GM19240 (cell line): ENCODE data around the gene B3GALNT2.
"Not testable (repeated sequence)": the region's sequence is repeated elsewhere in the genome, so short reads cannot be mapped to it uniquely, and the experiment has no call there.

Experiments
- DNase-seq: peaks from one replicate; pipeline ENCODE4 v3.0.0; 2011; ENCODE audit warnings: low spot score; ENCODE audit not compliant: insufficient read length

B3GALNT2 gene

DNA sequence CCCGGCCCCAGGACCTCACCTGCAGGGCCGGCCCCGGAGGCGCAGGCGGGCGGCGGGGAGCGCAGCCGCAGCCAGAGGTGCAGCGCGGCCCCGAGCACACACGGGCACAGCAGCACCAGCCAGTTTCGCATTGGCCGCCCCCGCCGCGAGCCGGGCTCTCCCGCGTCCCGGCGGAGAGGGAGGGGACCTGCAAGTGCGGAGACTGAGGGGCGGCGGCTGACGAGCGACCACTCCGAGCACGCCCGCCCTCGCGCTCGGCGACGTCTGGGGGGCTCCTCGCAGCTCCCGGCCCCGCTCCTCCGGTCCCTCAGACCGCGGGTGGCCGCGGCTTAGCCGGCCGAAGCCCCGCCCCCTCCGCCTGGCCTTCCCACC lies at the start of gene B3GALNT2:
TSS of gene B3GALNT2 (minus strand) at position 331 of the 372 bp plus-strand sequence. CDS start at position 131, 200 bp downstream.
- DNase-seq, result no peak

DNA sequence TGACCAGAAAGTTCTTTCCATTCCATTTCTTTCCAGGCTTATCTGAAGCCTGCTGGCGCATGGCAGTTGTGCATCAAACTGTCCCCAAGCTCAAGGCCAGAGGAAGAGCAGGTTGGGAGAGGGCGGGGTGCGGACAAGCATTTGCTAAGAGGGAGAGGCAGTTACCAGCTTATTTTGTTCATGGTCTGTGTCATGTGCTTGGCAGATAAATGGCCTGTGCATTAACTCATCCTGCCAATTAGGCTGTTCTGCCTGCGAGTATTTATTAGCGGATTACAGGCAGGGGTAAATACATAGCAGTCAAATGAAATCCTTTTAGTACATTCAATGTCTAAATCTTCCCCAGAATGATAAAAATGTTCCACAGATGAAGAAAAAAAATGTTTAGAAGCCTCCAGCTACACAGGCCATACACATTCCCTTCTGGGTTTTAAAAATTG lies 48.9 kb upstream of the B3GALNT2 start:
- no peak for DNase-seq

DNA sequence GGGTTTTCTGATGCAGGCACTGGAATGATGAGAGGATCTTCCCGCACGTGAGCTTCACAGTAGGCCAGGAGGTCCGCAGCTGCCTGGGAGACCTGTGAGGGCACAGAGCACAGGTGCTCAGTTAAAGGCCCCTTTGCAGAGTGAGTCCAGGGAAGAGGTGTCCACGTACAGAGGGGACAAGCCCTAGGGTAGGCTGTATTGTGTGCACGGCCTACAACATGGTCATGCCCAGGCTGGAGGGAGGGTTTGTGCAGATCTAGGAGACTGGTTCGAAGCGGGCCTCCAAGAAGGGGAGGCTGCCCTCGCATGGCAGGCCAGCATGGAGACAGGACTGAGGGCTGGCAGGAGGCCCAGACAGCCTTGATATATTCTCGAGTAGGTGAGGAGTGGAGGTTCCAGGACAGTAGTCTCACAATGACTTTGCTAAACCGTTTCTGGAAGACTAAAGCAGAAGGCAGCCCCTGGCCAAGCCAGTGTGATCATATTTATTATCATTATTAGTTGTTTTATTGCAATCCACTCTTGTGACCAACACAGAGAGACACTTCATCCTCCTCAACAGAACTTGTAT lies 48.0 kb upstream of the B3GALNT2 start:
- DNase-seq, result no peak

DNA sequence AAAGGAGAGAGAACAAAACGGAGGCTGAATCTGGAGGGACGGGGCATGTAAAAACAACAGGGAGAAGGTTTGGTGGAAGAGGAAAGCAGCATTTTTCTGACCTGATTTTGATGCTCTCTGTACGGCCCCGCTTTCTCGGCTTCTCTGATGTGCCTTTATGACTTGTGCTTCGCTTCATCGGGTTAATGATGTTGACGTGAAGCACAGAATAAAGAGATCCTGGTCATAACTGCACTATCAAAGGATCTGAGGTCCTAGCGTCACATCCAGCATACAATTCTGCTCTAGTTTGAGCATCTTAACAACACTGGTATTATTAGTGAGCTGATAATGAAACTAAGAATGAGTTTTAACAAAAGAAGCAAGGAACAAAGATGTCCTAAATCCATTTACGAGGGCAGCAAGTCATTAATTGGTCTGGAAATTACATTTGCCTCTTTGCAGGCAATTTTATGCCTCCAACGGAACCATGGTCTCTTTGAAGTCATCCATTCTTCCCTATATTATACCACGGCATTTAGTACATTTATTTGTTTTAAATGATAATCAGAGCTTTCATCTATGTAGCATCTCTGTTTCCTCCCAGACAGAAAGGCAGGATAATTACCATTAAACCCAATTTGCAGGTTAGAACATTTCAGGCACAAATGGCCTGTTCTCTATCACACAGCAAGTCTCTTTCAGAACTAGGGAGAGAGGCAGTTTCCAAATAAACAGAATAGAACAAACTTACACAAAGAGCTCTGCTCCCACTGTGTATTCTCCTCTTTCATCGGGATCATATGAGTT lies 45.3 kb upstream of the B3GALNT2 start:
- DNase-seq, result no peak

DNA sequence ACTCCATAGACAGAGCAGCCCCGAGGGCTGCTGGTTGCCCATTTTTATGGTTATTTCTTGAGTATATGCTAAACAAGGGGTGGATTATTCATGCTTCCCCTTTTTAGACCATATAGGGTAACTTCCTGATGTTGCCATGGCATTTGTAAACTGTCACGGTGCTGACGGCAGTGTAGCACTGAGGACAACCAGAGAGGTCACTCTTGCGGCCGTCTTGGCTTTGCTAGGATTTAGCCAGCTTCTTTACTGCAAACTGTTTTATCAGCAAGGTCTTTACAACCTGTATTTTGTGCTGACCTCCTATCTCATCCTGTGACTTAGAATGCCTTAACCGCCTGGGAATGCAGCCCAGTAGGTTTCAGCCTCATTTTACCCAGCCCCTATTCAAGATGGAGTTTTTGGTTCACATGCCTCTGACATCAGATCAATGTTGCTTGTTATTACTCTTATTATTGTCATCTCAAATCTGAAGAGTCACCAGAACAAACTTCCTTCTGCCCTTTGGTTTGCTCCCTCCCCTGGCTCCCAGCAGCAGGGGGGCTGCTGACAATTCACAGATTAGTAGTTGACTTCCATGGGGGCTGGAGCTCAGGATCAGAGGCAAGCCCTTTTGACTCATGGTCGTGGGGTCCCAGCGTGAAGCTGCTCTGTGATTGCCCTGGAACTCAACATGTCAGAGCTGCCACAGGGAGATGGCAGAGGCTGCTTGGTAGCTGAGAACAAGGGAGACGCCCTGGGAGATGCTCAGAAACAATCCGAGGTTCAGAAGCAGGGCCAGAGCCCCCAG lies 42.3 kb upstream of the B3GALNT2 start:
- DNase-seq, result not testable (repeated sequence)

DNA sequence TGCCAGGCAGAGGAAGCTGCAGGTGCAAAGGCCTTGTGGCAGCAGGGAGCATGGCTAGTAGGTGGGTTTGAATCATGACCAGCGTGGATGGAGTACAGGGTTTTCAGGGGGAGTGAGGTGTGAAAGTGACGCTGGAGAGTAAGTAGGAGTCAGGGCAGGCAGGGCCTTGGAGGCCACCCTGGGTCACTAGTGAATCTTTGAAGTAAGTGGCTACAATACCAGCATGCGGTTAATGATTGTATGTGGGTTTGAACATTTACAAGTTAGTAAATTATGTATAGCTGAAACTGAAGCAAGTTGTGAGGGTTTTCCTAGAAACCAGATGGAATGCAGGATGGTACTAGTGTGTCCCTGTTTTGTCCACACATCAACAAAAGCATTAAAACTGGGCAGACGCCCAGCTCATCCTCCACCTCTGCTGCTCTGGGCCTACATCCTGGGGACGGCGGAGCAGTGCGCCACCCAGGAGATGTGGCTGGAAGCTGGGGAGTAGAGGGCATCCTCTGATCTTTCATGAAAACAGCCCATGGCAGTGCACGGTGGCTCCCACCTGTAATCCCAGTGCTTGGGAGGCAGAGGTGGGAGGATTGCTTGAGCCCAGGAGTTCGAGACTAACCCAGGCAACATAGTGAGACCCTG lies 41.2 kb upstream of the B3GALNT2 start:
- DNase-seq, result no peak

DNA sequence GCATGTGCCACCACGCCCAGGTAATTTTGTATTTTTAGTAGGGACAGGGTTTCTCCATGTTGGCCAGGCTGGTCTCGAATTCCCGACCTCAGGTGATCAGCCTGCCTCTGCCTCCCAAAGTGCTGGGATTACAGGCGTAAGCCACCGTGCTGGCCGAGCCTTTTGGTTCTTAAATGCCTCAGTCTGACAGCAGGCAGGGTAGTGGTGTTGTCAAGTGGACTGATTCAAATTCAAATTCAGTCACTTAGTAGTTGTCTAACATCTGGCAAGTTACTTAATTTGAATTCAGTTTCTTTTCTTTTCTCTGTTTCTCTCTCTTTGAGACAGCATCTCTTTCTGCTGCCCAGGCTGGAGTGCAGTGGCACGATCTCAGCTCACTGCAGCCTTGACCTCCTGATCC lies 38.6 kb upstream of the B3GALNT2 start:
- not testable (repeated sequence) for DNase-seq

DNA sequence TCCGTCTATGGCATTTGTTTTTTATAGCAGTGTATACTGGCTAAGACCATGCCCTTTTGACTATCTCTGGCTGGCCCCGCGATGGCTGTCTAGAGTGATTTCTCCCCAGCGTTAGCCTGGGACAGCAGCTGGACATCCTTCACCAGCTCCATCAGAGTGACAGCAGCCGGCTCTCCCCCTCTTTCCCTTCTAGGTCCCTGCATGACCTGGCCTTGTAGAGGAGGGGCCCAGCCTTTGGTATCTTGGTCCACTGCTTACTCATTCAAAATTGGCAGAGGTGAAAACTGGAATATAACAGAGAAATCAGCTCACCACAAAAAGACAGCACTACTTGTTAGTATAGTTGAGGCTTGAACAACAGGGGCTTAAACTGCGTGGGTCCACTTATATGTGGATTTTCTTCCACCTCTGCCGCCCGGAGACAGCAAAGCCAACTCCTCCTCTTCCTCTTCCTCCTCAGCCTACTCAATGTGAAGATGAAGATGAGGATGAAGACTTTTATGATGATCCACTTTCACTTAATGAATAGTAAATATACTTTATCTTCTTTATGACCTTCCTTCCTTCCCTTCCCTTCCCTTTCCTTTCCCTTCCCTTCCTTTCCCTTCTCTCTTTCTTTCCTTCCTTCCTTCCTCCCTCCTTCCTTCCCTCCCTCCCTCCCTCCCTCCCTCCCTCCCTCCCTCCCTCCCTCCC lies 29.4 kb upstream of the B3GALNT2 start:
- no peak for DNase-seq

DNA sequence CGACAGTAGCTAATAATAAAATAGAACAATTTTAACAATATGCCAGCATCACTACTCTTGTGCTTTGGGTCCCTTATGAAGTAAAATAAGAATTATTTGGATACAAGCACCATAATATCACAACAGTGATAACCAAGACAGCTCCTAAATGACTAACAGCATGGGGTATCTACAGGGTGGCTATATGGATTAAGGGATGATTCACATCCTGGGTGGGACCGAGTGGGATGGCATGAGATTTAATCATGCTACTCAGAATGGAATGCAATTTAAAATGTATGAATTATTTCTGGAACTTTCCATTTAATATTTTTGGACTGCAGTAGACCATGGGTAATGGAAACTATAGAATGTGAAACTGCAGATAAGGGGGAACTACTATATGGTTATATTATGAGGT lies 28.1 kb upstream of the B3GALNT2 start:
- no peak for DNase-seq

DNA sequence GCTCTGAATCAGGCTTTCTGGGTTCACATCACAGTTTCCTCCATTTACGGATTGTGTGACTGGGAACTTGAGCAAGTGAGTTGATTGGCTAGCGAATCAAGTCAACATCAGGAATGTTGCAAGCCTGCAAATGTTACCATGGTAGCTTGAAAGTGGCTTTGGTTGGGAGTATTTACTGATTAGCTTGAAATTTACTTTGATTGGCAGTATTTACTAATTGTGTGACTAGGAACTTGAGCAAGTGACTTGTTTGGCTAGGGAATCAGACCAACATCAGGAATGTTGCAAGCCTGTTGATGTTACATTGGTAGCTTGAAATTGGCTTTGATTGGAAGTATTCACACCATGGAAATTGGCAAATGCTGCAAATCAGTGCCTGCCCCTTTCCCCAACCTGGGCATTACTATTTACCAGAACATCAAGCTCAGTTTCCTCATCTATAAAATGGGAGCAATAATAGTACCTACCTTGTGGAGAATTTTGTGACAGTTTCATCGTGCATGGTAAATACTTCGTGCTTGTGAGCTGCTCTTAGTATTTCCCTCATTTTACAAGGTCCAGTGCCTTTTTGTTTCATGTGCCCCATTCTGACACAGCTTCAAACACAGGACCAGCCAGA lies 23.1 kb upstream of the B3GALNT2 start:
- DNase-seq, result no peak

DNA sequence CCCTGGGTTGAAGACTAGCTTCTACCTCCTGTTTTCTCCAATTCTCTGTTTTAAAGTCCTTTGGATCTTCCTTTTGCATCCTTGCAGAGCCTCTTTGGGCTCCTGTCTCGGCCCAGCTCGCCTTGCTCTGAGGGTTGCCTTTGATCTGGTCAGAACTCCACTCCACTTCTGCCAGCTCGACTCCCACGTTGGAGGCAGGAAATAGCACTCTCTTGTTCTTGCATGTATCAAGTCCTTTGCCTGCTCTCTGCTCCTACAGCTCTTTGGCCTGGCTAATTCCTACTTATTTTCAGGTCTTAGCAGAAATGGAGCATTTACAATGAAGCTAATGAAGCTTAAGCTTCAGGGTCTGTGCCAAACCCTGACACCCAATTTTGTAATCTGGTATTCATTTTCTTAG lies 21.1 kb upstream of the B3GALNT2 start:
- DNase-seq, result no peak

DNA sequence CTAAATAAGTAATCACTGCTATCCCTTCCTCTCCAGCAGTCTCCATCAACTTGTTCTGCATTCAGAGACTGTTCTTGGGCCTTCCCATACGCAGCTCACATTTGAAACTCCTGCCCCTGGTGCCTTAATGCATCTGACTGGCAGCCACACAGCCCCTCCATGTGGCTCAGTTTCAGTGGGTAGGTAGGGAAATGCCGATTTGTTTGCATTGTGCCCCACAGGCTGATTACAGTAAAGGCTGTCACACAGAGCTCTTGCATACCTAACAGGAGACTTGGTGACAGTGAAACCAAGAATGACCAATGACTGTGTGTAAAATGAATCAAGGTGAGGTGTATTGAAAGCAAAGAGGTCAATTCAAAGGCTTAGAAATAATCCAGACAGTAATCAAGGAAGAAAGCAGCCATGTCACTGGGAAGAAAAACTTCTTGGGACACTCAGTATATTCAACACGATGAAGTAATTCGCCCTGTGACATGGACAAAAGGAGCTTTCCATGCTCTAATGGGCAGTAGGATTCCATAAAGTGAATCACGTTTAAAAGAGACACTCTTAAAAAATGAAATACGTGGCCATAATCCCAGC lies 12.7 kb upstream of the B3GALNT2 start:
- DNase-seq, result no peak

DNA sequence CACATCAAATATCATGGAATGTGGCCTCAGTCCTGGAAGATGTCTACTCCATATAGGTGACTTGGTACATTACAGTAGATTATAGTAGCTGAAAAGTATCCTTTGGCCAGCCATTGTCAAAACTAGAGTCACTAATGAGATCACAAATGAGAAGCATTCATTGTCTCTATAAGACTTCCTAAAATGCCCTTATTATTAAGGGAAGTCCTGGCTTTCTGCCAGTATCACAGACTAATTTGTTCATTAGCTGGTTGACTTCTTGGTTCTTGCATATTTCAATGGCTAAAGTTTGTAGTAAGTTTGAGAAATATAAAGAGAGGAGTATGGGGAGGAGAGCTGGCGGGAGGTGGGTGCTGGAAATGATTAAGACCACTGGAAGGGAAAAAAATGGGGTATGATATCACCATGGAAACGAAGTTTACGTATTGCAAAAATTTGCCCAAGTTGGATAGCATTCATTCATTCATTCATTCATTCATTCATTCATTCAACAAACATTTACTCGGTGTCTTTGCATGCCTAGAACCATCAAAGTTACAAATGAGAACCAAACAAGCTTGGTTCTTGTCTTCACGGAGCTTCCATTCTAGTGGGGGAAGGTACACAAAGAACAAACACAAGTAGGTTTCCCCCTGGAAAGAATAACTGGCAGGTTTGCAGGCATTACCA lies 11.7 kb upstream of the B3GALNT2 start:
- DNase-seq, result no peak

DNA sequence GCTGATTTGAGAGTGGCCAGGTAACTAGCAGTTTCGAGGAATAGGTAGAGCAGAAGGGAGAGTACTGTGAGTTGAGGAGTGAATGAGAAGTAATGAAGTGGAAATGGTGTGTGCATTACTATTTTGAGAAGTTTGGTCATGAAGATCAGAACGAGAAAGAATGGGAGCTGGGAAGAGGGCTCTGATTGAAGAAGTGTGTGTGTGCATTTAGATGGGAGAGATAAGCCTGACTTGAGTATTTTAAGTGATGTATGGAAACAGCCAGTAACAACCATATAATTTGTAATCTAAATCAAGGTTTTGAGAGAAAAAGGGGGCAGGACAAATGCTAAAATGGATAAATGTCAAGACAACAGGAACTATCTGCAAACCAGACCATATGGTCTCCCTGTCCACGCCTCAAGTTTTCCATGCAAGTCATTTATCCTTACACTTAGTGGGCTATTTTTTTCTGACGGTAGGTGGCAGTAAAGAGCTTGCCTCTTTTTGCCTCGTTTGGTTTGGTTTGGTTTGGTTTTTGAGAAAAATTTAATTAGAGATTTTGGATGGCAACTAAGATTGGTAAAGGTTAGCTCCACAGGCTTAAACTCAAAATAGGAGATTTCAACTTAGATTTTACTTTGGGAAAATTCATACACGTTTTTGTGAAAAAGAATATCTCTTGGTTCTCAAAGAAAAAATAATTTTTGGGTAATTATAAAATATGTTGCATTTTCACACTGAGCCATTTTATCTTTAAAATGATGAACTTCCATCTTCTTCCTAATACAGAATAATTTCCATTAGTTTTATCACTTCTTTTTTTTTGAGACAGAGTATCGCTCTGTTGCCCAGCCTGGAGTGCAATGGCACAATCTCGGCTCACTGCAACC lies 9.5 kb upstream of the B3GALNT2 start:
- DNase-seq, result no peak

DNA sequence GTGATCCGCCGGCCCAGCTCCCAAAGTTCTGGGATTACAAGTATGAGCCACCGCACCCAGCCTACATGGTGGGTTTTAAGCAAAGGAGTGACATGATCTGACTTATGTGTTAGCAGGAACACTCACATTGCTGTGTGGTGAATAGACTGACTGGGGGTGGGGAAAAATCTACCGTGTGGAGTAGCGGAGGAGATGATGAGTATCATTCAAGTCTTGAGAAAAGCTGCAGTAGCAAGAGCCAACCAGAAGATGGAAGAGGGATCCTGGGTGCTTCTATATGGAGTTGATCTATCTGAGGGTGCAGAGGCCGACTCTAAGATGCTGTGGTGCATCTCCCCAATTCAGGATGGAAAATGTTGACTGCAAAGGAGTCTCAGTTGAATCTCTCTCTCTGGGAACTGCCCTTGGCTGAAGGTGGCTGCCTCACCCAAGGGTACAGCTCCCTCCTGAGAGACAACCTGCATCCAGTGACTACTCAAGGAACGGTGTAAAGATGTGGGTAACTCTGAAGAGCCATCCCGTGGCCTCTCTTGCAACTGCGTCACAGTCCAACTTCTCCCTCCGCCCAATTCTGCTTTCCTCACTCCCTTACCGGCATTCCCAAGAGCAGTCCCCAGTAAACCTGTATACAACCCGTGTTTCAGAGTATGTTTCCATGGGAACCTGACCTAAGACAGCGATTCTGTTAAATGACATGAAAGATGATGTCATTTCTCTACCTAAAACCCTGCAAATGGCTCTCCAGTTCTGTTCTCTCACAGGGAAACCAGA lies 7.4 kb upstream of the B3GALNT2 start:
- DNase-seq, result no peak

DNA sequence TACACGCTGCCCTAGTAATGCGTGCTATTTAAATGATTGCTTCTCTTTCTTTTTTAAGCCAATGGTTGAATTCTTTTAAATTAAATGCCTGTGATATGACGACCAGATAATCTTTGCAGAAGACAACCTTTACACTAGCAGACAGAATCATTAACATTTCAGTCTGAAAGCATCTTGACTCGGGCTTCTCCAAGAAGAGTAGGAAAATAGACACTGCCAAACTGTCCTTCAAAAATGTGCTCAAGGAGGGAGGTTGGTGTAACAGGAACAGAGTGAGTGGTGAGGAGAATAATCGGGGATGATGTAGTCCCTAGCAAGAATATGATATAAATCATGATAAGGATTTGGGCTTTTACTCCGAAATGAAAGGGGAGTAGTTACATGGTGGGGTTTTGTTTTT lies 6.6 kb upstream of the B3GALNT2 start:
- no peak for DNase-seq

DNA sequence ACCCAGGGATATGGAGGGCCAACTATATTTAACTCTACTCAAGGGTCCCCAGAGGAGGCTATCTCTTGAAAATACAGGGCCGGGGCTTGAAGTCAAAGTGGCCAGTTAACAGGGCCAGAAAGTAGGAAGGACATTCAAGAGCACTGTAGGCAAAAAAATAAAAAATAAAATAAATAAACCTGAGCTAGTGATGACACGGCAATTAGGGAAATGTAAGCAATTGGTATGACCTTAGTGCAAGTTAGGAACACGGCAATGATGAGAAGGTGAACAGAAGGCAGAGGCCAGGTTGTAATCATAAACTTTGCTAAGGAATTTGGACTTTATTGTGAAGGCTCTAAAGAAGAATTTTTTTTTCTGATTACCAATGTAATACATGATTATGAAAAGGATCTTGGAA lies 3.4 kb upstream of the B3GALNT2 start:
- no peak for DNase-seq
